WI38 (cell line): Measurements from ENCODE around the gene TMCO4.
"Not testable (repeated sequence)": the region's sequence is repeated elsewhere in the genome, so short reads cannot be mapped to it uniquely, and the experiment has no call there.

Experiments used
- H3K4me3 ChIP-seq: 2 replicates; pipeline ENCODE4 v1.5.1; 2011; ENCODE audit warnings: low read depth, mild to moderate bottlenecking, control low read depth, low read length
- TF ChIP-seq, protein P1 (sequence below): IDR thresholded peaks from 2 replicates; pipeline ENCODE4 v1.5.1; 2012; ENCODE audit warnings: low read depth, mild to moderate bottlenecking, control low read depth, low read length

TMCO4 gene

GRCh38 chr1:19636065-19636464 lies 163.7 kb downstream of the TMCO4 start:
- no peak overlapping the region for H3K4me3 ChIP-seq
- TF ChIP-seq, protein P1, sequence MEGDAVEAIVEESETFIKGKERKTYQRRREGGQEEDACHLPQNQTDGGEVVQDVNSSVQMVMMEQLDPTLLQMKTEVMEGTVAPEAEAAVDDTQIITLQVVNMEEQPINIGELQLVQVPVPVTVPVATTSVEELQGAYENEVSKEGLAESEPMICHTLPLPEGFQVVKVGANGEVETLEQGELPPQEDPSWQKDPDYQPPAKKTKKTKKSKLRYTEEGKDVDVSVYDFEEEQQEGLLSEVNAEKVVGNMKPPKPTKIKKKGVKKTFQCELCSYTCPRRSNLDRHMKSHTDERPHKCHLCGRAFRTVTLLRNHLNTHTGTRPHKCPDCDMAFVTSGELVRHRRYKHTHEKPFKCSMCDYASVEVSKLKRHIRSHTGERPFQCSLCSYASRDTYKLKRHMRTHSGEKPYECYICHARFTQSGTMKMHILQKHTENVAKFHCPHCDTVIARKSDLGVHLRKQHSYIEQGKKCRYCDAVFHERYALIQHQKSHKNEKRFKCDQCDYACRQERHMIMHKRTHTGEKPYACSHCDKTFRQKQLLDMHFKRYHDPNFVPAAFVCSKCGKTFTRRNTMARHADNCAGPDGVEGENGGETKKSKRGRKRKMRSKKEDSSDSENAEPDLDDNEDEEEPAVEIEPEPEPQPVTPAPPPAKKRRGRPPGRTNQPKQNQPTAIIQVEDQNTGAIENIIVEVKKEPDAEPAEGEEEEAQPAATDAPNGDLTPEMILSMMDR, result no peak

GRCh38 chr1:19635646-19636045 lies 164.1 kb downstream of the TMCO4 start:
- TF ChIP-seq, protein P1, result no peak
- no peak overlapping the region for H3K4me3 ChIP-seq

DNA sequence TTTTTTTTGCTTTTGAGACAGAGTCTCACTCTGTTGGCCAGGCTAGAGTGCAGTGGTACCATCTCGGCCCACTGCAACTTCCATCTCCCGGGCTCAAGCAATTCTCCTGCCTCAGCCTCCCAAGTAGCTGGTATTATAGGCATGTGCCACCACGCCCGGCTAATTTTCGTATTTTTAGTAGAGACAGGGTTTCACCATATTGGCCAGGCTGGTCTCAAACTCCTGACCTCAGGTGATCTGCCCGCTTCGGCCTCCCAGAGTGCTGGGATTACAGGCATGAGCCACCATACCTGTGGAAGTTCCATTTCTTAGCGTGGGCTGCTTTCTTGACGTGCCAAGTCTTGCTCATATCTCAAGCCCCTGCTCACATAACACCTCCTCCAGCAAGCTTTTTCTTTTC lies 164.7 kb downstream of the TMCO4 start:
- not testable (repeated sequence) for H3K4me3 ChIP-seq

DNA sequence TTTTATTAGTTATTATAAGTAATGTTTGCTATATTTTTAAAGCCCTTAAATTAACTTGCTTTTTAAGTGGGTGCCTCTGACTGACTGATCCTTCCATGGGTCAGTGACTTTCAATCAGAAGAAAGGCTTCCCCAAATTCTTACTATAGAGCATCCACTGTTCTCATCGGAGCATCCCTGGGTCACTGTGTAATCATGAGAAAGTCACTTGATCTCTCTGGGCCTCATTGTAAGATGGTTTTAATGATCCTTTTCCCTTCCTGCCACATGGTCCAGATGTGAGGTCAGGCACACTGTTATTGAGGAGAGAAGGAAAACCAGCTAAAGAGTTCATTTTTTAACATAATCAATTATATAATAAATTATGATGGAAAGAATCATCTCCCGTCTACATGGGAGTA lies 166.6 kb downstream of the TMCO4 start:
- TF ChIP-seq, protein P1, result no peak
- no peak overlapping the region for H3K4me3 ChIP-seq
